Cardiac muscle cell (in vitro differentiated cells and primary cell): Measurements from ENCODE around the gene CALML5. TPM values are rescaled to one million over a fixed set of nuclear protein-coding genes. Genes with fewer than 3 reads are reported as not detected.

Experiments
- DNase-seq, 2 donors: peaks; one replicate each; pipeline versions ENCODE4 v3.0.0 to v3.0.0-alpha.2; 2010 to 2017; ENCODE audit warnings: low read depth in 1 of 2, low spot score in 1 of 2
- H3K27ac ChIP-seq: fragments of 200-600 bp; sonication (generic); 2 replicates; pipeline ENCODE4 v1.5.1; 2016
- H3K27me3 ChIP-seq: fragments of 200-600 bp; sonication (generic); 2 replicates; pipeline ENCODE4 v1.6.0; 2016; ENCODE audit warnings: control low read depth
- H3K36me3 ChIP-seq: fragments of 200-600 bp; sonication (generic); 2 replicates; pipeline ENCODE4 v1.5.1; 2016; ENCODE audit warnings: control low read depth
- H3K4me1 ChIP-seq: fragments of 200-600 bp; sonication (generic); 2 replicates; pipeline ENCODE4 v1.8.1; 2017; ENCODE audit warnings: low read depth, mild to moderate bottlenecking, mixed run types
- H3K4me3 ChIP-seq: fragments of 200-600 bp; sonication (generic); 2 replicates; pipeline ENCODE4 v1.5.1; 2016; ENCODE audit warnings: mild to moderate bottlenecking
- H3K9me3 ChIP-seq: fragments of 200-600 bp; sonication (generic); 2 replicates; pipeline ENCODE4 v1.5.1; 2017; ENCODE audit warnings: low read depth, mild to moderate bottlenecking, control low read depth
- CTCF ChIP-seq: IDR thresholded peaks from 2 replicates; pipeline ENCODE4 v1.5.1; 2012; ENCODE audit warnings: low read depth, mild to moderate bottlenecking, low read length
- polyA plus RNA-seq: library from polyadenylated mRNA; unstranded; fragments of >200 nt; fragmentation: Nextera tagmentation; extraction: Ambion mirVana; gene quantifications from 2 replicates; pipeline ENCODE4 v1.2.1, GENCODE V29; 2016
- total RNA-seq: library from RNA; depleted of rRNA; stranded (reverse); fragments of >200 nt; gene quantifications from 2 replicates; pipeline ENCODE4 v1.2.3, GENCODE V29; 2016

The CALML5 gene
- total and polyA plus RNA-seq, 2 experiments from 2014 or later = not detected

DNA sequence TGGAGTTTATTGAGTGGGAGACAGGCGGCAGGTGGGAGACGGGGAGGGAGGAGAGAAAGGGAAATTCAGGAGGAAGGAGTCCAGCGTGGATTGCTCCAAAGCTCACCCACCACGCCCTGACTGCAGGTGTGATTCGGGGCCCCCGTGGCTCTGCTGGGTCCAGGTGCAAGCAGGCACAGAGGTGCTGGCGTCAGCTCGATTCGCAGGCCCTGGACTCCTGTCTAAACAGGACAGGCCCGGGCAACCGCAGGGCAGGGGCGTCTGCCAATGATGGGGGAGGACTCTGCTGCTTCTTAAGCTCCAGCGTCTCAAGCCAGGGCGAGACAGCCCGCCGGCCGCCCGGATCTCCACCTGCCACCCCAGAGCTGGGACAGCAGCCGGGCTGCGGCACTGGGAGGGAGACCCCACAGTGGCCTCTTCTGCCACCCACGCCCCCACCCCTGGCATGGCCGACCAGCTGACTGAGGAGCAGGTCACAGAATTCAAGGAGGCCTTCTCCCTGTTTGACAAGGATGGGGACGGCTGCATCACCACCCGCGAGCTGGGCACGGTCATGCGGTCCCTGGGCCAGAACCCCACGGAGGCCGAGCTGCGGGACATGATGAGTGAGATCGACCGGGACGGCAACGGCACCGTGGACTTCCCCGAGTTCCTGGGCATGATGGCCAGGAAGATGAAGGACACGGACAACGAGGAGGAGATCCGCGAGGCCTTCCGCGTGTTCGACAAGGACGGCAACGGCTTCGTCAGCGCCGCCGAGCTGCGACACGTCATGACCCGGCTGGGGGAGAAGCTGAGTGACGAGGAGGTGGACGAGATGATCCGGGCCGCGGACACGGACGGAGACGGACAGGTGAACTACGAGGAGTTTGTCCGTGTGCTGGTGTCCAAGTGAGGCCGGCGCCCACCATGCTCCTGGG, 25.5 kb upstream of the CALML5 start, which contains the start of gene CALML3:
Gene CALML3, plus strand, starts transcription at position 321 of the 920 bp plus-strand sequence. Its CDS starts 125 bp downstream, at position 446.
- Histone ChIP-seq H3K4me3 (no peak within 1 kb of the TSS), H3K36me3 (no peaks in the 10 kb centered on the region), H3K4me1 (peaks cover 7% of the 10 kb centered on the region), H3K9me3 (no peaks in the 10 kb centered on the region), H3K27ac (no peak within 1 kb of the TSS), H3K27me3 (no peaks in the 10 kb centered on the region)
- DNase-seq = no peak
- no peak for TF ChIP-seq CTCF

GRCh38 chr10:5523796-5524574, 24.6 kb upstream of the CALML5 start:
- no peak for TF ChIP-seq CTCF
- Histone ChIP-seq H3K36me3 (no peaks in the 10 kb centered on the region), H3K4me3 (no peak overlapping the region), H3K9me3 (no peaks in the 10 kb centered on the region), H3K4me1 (no peaks in the 10 kb centered on the region), H3K27ac (no peak overlapping the region), H3K27me3 (no peaks in the 10 kb centered on the region)
- no peak for DNase-seq

DNA sequence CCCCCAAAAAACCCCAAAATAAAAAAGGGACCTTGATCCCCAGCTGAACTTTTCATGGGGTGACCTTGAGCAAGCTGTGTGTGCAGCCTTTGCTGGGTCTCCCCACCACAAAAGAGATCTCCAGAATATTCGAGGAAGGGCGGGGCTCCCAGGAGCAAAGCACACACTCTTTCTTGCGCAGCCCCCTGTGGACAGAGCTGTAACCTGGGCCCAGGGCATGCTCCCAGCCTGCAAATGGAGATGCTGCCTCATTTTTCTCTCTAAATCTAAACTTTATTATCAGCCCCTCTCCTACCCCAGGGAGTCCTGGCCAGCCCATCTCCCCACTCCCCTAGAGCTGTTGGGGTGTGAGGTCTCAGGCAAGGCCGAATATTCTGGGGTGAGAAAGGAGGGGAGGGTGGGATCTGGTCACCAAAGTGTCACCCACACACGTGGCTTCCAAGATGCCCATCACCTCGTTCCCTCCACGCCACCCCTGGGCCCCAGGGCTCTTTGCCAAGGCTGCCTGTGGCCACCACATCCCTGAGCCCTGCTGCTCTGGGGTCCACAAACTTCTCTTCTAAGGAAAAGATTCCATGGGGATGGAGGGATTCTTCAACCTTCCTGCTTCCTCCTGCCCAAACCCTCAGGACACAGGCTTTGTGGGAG, 23.7 kb upstream of the CALML5 start:
- H3K4me3 ChIP-seq = no peak overlapping the region
- no peak for DNase-seq
- no peaks in the 10 kb centered on the region for H3K4me1 ChIP-seq
- H3K9me3 ChIP-seq = no peaks in the 10 kb centered on the region
- TF ChIP-seq CTCF = no peak
- H3K27me3 ChIP-seq = no peaks in the 10 kb centered on the region
- no peak overlapping the region for H3K27ac ChIP-seq
- H3K36me3 ChIP-seq = no peaks in the 10 kb centered on the region

GRCh38 chr10:5519054-5519453, 19.7 kb upstream of the CALML5 start:
- Histone ChIP-seq H3K36me3 (no peaks in the 10 kb centered on the region), H3K9me3 (no peaks in the 10 kb centered on the region), H3K4me3 (no peak overlapping the region), H3K27ac (no peak overlapping the region), H3K4me1 (peaks cover 3% of the 10 kb centered on the region), H3K27me3 (no peaks in the 10 kb centered on the region)
- TF ChIP-seq CTCF = no peak
- no peak for DNase-seq

DNA sequence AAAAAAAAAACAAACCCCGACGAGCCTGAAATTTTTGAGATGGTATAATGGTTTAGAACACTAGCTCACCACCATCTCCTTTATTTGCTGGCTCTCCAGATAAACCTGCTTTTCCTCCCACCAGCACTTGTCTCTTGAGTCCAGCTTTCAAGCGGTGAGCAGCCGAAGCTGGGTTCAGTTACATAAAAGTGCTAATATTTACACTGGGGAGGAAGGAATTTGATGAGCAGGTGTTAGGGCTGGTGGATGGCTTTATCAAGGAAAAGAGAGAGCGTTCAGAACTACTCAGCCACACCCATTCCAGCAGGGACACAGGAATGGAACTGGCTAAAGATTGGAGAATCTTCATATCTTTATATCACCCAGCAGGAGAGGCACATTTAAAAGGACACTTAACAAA, 18.8 kb upstream of the CALML5 start:
- no peaks in the 10 kb centered on the region for H3K9me3 ChIP-seq
- H3K4me3 ChIP-seq = no peak overlapping the region
- DNase-seq = no peak
- no peak overlapping the region for H3K27ac ChIP-seq
- no peaks in the 10 kb centered on the region for H3K27me3 ChIP-seq
- no peaks in the 10 kb centered on the region for H3K36me3 ChIP-seq
- TF ChIP-seq CTCF = no peak
- H3K4me1 ChIP-seq = peaks cover 3% of the 10 kb centered on the region
